ENCODE data around the gene HAAO.

GRCh38 chr2:42754776-42755140 lies 37.6 kb downstream of the HAAO start:
- no peak for TF ChIP-seq CTCF (IDR thresholded peaks at IDR 0.05; ENCODE audit: low read depth, low read length)
- no peak for TF ChIP-seq EZH2phosphoT487 (IDR thresholded peaks at IDR 0.05; ENCODE audit: low read depth)
